OCI-LY7 (cell line): ENCODE measurements around the gene ISG15. TPM values are rescaled to one million over a fixed set of nuclear protein-coding genes. Genes with fewer than 3 reads are reported as not detected.

ENCODE experiments used
- BruUV-seq: library from RNA; stranded (reverse); fragments of 400-500 nt; replicated peaks from 2 replicates; lab custom pipeline; 2021; lab: Mats Ljungman, UMichigan
- CTCF ChIA-PET: fragments of 300-600 bp; sonication (Branson Sonifier 250); formaldehyde crosslinking; loops from one replicate; lab custom pipeline; 2022; ENCODE audit warnings: antibody characterized with exemption; ENCODE audit not compliant: unreplicated experiment; lab: Charles Lee
- POLR2A ChIA-PET: fragments of 300-600 bp; sonication (Branson Sonifier 250); formaldehyde crosslinking; loops from one replicate; lab custom pipeline; 2022; ENCODE audit warnings: antibody characterized with exemption; lab: Charles Lee
- DNase-seq: peaks from one replicate; pipeline ENCODE4 v3.0.0-alpha.2; 2015; ENCODE audit warnings: low spot score
- H2AFZ ChIP-seq: fragments of 200-600 bp; sonication (generic), shearing (Covaris generic); 2 replicates; pipeline ENCODE4 v1.6.1; 2014; ENCODE audit warnings: mild to moderate bottlenecking, antibody characterized with exemption, low read length, moderate library complexity
- H3K27ac ChIP-seq: fragments of 200-600 bp; sonication (generic); 2 replicates; pipeline ENCODE4 v1.5.1; 2014; ENCODE audit warnings: mixed run types, low read depth, mild to moderate bottlenecking, moderate library complexity, low read length, inconsistent platforms; ENCODE audit not compliant: poor library complexity, severe bottlenecking
- H3K36me3 ChIP-seq: fragments of 200-600 bp; sonication (generic); 2 replicates; pipeline ENCODE4 v1.6.1; 2014; ENCODE audit warnings: mild to moderate bottlenecking, antibody characterized with exemption, low read length, moderate library complexity, mixed read lengths; ENCODE audit not compliant: insufficient read depth
- H3K4me1 ChIP-seq: fragments of 200-600 bp; sonication (generic); 2 replicates; pipeline ENCODE4 v1.5.1; 2014; ENCODE audit warnings: mild to moderate bottlenecking, low read length; ENCODE audit not compliant: insufficient read depth, poor library complexity, severe bottlenecking
- H3K4me2 ChIP-seq: fragments of 200-600 bp; sonication (generic); 2 replicates; pipeline ENCODE4 v1.6.1; 2014; ENCODE audit warnings: mild to moderate bottlenecking, low read length
- H3K4me3 ChIP-seq: fragments of 200-600 bp; sonication (generic); 2 replicates; pipeline ENCODE4 v1.5.1; 2014; ENCODE audit warnings: mild to moderate bottlenecking, low read depth, low read length; ENCODE audit not compliant: poor library complexity, severe bottlenecking
- H3K79me2 ChIP-seq: fragments of 200-600 bp; sonication (generic); 2 replicates; pipeline ENCODE4 v1.6.1; 2016; ENCODE audit warnings: low read depth, mild to moderate bottlenecking, low read length, moderate library complexity, mixed read lengths; ENCODE audit not compliant: insufficient read depth
- H3K9me2 ChIP-seq: fragments of 200-600 bp; sonication (generic); 2 replicates; pipeline ENCODE4 v1.6.1; 2016; ENCODE audit warnings: mild to moderate bottlenecking, low read length, mixed read lengths; ENCODE audit not compliant: insufficient read depth
- H3K9me3 ChIP-seq: fragments of 200-600 bp; sonication (generic); 2 replicates; pipeline ENCODE4 v1.6.1; 2014; ENCODE audit warnings: mild to moderate bottlenecking, mixed run types, low read length, mixed read lengths
- H4K20me1 ChIP-seq: fragments of 200-600 bp; sonication (generic); 2 replicates; pipeline ENCODE4 v1.6.1; 2014; ENCODE audit warnings: mild to moderate bottlenecking, antibody characterized with exemption, low read length, moderate library complexity, mixed read lengths; ENCODE audit not compliant: insufficient read depth
- EZH2phosphoT487 ChIP-seq: fragments of 200-600 bp; sonication (generic); IDR thresholded peaks from 2 replicates; pipeline ENCODE4 v1.6.1; 2018; ENCODE audit warnings: low read depth, borderline replicate concordance, mild to moderate bottlenecking, mixed run types, antibody characterized with exemption, low read length, moderate library complexity, mixed read lengths
- intact Hi-C: fragments of 100-400 bp; cut with micrococcal nuclease; formaldehyde crosslinking; loops from one replicate; pipeline ENCODE4 v1.10.0; 2022; ENCODE audit not compliant: unreplicated experiment
- total RNA-seq, 2 experiments: library from RNA; depleted of rRNA in 1 of 2; stranded (reverse); fragments of >200 nt in 1 of 2; shearing (Covaris generic) in 1 of 2; gene quantifications; 2 replicates each; pipeline ENCODE4 v1.2.3, GENCODE V29; 2014 to 2022
- TF ChIP-seq, protein P1 (sequence below): fragments of 200-600 bp; sonication (generic); conservative IDR thresholded peaks from 2 replicates; pipeline ENCODE4 v1.5.1; 2014; ENCODE audit warnings: mild to moderate bottlenecking, antibody characterized with exemption, low read length, moderate library complexity, mixed read lengths

The ISG15 gene
- total RNA-seq, 2 experiments from 2014 or later, result 65.4 to 110 TPM

- no peak overlapping the region for H3K4me3 ChIP-seq
- no peak for TF ChIP-seq EZH2phosphoT487
- TF ChIP-seq, protein P1, sequence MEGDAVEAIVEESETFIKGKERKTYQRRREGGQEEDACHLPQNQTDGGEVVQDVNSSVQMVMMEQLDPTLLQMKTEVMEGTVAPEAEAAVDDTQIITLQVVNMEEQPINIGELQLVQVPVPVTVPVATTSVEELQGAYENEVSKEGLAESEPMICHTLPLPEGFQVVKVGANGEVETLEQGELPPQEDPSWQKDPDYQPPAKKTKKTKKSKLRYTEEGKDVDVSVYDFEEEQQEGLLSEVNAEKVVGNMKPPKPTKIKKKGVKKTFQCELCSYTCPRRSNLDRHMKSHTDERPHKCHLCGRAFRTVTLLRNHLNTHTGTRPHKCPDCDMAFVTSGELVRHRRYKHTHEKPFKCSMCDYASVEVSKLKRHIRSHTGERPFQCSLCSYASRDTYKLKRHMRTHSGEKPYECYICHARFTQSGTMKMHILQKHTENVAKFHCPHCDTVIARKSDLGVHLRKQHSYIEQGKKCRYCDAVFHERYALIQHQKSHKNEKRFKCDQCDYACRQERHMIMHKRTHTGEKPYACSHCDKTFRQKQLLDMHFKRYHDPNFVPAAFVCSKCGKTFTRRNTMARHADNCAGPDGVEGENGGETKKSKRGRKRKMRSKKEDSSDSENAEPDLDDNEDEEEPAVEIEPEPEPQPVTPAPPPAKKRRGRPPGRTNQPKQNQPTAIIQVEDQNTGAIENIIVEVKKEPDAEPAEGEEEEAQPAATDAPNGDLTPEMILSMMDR, result no peak
- H3K4me1 ChIP-seq, result peaks cover 34% of the 10 kb centered on the region
- intact Hi-C loops, result loop anchor here (10.0 kb wide), 2 partner anchors 51 to 199 kb away; partner anchors contain the start of genes B3GALT6, PERM1 and SDF4
- no peaks in the 10 kb centered on the region for H3K9me2 ChIP-seq
- POLR2A ChIA-PET, result interaction anchor here (0.5 kb wide), 1 partner anchor 238 kb away, joined by 6 read pairs; the partner anchor contains the start of gene UBE2J2
- no peak for DNase-seq
- no peaks in the 10 kb centered on the region for H3K79me2 ChIP-seq
- H3K4me2 ChIP-seq, result no peak overlapping the region
- H3K36me3 ChIP-seq, result no peaks in the 10 kb centered on the region
- no peaks in the 10 kb centered on the region for H3K9me3 ChIP-seq
- no TSS peak for BruUV-seq
- no peaks in the 10 kb centered on the region for H4K20me1 ChIP-seq
- CTCF ChIA-PET, result no interaction called here
- no peak overlapping the region for H3K27ac ChIP-seq
- H2AFZ ChIP-seq, result no peak overlapping the region
These were observed 22.1 kb downstream of the ISG15 start for GRCh38 chr1:1035291-1035943.

DNA sequence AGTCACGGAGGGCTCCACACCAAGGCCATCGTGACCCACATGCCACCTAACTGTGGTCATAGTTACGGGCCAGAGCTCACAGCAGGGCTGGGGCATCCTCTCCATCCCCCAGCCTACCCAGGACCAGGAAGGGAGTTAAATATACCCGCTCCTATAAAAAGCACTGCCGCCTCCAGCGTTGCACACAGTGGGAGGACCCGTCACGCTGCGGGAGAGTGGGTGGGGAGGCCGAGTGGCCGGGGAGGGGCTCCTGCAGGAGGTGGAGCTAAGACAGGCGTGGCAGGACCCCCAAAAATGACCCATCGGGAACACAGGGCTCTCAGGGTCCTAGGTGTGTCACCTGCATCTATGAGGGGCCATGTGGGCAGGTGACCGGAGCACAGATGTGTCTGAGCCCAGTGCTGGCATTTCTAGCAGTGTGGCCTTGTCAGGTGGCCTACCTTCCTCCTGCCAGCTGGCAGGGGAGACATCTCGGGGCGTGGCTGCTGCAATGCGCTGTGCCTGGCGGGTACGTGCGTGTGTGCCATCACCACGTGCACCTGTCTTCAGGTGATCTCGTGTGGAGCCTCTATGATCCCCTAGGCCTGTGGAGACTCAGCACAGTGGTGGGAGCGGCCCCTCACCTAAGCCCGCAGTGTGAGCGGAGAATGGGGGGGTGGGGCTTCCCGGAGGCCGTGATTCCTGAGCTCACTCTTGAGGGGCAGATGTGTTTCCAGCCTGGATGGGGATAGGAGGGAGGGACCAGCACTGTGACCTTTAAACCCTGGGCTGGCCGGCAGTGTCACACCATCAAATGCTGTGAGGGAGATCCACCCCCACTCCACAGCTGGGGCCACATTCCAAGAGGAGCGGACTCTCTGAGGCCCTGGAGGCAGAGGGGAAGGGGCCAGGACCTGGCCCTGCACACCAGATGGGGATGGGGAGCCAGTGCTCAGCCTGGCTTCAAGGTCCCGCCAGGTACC is 24.4 kb downstream of the ISG15 start:
- no peaks in the 10 kb centered on the region for H4K20me1 ChIP-seq
- no peaks in the 10 kb centered on the region for H3K9me3 ChIP-seq
- H3K4me2 ChIP-seq, result no peak overlapping the region
- H3K9me2 ChIP-seq, result no peaks in the 10 kb centered on the region
- intact Hi-C loops, result loop anchor here (10.0 kb wide), 2 partner anchors 53 to 197 kb away; partner anchors contain the start of genes B3GALT6, PERM1 and SDF4
- peaks cover 17% of the 10 kb centered on the region for H3K4me1 ChIP-seq
- CTCF ChIA-PET, result no interaction called here
- no peak overlapping the region for H3K4me3 ChIP-seq
- no TSS peak for BruUV-seq
- no peak overlapping the region for H3K27ac ChIP-seq
- POLR2A ChIA-PET, result no interaction called here
- no peak overlapping the region for H2AFZ ChIP-seq
- no peaks in the 10 kb centered on the region for H3K36me3 ChIP-seq
- no peak for DNase-seq
- no peaks in the 10 kb centered on the region for H3K79me2 ChIP-seq
- TF ChIP-seq EZH2phosphoT487, result no peak
- TF ChIP-seq, protein P1, result no peak
